K562 (cell line): ENCODE measurements around the gene ARL14EPL. TPM values are rescaled to one million over a fixed set of nuclear protein-coding genes. Genes with fewer than 3 reads are reported as not detected.
A peak's percentile ranks its signal among the peaks of the same experiment; 100 is the strongest.

ENCODE experiments used
- LCOR ChIP-seq: sonication (generic); formaldehyde crosslinking; IDR thresholded peaks from 2 replicates; pipeline ENCODE4 v1.8.0; 2022; ENCODE audit warnings: mild to moderate bottlenecking, missing genetic modification reagents
- NFIC ChIP-seq: fragments of 450-650 bp; IDR thresholded peaks from 2 replicates; pipeline ENCODE4 v1.6.1; 2017; ENCODE audit warnings: mild to moderate bottlenecking, inconsistent platforms
- SMARCE1 ChIP-seq: fragments of 450-650 bp; IDR thresholded peaks from 2 replicates; pipeline ENCODE4 v1.7.1; 2016; ENCODE audit warnings: mild to moderate bottlenecking
- ZNF197 ChIP-seq: fragments of 200-800 bp; sonication (Bioruptor generic); IDR thresholded peaks from 2 replicates; pipeline ENCODE4 v1.6.1; 2016; ENCODE audit warnings: low read depth, missing genetic modification characterization, missing compliant biosample characterization
- polyA plus RNA-seq, 8 experiments: library from polyadenylated mRNA; depleted of rRNA in 4 of 8; stranded (reverse) in 5 of 8; unstranded in 3 of 8; fragments of >200 nt; fragmentation: Nextera tagmentation in 2 of 8; fragmentation: Illumina TruSeq in 1 of 8; extraction: Ambion mirVana in 2 of 8; extraction: Trizol in 1 of 8; gene quantifications; 2 replicates each; pipeline versions ENCODE4 v1.2.1 to v1.2.3, GENCODE V29; 2011 to 2014; ENCODE audit warnings: inconsistent platforms in 1 of 8, missing spikeins in 1 of 8
- total RNA-seq, 7 experiments: library from RNA; depleted of rRNA in 6 of 7; stranded (reverse); fragments of >200 nt in 6 of 7; fragmentation: Illumina TruSeq in 2 of 7; extraction: Trizol in 2 of 7; gene quantifications; 2 replicates each; pipeline versions ENCODE4 v1.2.1 to v1.2.3, GENCODE V29; 2011 to 2021; ENCODE audit warnings: low replicate concordance in 1 of 7
- TF ChIP-seq, protein P1 (sequence below): IDR thresholded peaks from 3 replicates; pipeline ENCODE4 v1.6.1; 2011; ENCODE audit warnings: borderline replicate concordance, mild to moderate bottlenecking, moderate library complexity; ENCODE audit not compliant: insufficient read length; ENCODE audit errors: extremely low read depth
- TF ChIP-seq, protein P2 (sequence below): fragments of 450-650 bp; IDR thresholded peaks from one replicate; pipeline ENCODE4 v1.6.1; 2018; ENCODE audit warnings: mild to moderate bottlenecking, moderate library complexity; ENCODE audit not compliant: partially characterized antibody
- TF ChIP-seq, protein P3 (sequence below): fragments of 450-650 bp; IDR thresholded peaks from 2 replicates; pipeline ENCODE4 v1.6.1; 2017; ENCODE audit warnings: antibody characterized with exemption, mild to moderate bottlenecking
- TF ChIP-seq, protein P4 (sequence below), 2 experiments: fragments of 450-650 bp in 1 of 2; sonication (generic) in 1 of 2; formaldehyde crosslinking; conservative IDR thresholded peaks; 2 replicates each; pipeline versions ENCODE4 v1.4.0 to v1.8.1; 2020 to 2022; ENCODE audit warnings: mild to moderate bottlenecking in 1 of 2, missing genetic modification reagents in 1 of 2
- TF ChIP-seq, protein P5 (sequence below): fragments of 150-350 bp; conservative IDR thresholded peaks from 2 replicates; pipeline ENCODE4 v1.6.1; 2014; ENCODE audit warnings: low read length
- TF ChIP-seq, protein P6 (sequence below), 2 experiments: fragments of 450-650 bp; conservative IDR thresholded peaks; 2 replicates each; pipeline ENCODE4 v1.6.1; 2017; ENCODE audit warnings: mild to moderate bottlenecking in 2 of 2, moderate library complexity in 2 of 2

The ARL14EPL gene
- total and polyA plus RNA-seq, 9 of the 15 experiments (the other 6 are each of a cell fraction or from before 2014, with no cell fraction given): 0.06 to 0.14 (median 0.08) TPM; not detected in 5

DNA sequence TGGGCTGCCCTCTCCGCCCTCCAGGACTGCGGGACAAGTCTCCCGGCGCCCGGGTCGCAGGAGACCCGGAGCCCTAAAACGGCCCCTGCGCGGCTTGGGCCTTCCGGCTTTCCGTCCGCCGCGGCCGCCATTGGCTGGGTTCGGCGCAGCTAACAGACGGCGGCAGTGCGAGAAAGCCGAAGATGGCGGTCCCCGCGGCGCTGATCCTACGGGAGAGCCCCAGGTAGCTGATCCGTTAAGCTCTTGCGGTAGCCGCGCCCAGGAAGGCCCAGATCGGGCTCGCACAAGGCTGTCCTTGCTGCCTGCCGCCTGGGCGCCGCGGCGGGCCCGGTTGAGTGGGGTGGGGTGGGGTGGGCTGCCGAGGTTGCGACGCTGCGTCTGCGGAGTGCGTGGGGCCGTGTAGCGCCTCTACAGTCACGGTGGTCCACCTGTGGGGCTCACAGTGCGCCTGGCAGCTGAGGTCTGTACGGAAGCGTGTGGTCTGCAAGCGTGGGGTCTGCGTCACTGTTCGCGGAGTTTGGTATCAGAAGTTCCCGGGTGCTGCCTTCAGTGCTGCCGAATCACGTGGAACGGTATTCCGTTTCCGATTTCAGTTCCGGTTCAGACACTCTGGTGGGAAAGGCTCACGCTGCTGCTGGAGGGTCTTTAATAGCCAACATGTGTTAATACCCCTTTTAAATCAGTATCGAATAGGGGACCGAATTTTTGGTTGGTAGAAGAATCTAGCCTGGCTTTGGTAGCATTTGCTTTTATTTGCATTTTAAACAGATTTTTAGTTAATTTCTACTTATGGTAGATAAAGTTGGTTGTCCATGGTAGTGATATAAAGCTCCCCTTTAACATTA, 52.8 kb downstream of the ARL14EPL start, which contains the start of gene COMMD10 (continued):
- TF ChIP-seq, protein P1, sequence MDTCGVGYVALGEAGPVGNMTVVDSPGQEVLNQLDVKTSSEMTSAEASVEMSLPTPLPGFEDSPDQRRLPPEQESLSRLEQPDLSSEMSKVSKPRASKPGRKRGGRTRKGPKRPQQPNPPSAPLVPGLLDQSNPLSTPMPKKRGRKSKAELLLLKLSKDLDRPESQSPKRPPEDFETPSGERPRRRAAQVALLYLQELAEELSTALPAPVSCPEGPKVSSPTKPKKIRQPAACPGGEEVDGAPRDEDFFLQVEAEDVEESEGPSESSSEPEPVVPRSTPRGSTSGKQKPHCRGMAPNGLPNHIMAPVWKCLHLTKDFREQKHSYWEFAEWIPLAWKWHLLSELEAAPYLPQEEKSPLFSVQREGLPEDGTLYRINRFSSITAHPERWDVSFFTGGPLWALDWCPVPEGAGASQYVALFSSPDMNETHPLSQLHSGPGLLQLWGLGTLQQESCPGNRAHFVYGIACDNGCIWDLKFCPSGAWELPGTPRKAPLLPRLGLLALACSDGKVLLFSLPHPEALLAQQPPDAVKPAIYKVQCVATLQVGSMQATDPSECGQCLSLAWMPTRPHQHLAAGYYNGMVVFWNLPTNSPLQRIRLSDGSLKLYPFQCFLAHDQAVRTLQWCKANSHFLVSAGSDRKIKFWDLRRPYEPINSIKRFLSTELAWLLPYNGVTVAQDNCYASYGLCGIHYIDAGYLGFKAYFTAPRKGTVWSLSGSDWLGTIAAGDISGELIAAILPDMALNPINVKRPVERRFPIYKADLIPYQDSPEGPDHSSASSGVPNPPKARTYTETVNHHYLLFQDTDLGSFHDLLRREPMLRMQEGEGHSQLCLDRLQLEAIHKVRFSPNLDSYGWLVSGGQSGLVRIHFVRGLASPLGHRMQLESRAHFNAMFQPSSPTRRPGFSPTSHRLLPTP: no peak
- TF ChIP-seq ZNF197 (no peak), SMARCE1 (no peak), LCOR (CRISPR knock-in tag) (peak; percentile 47; the same call in 1 of the 2 replicates), NFIC (no peak; the same call in 1 of the 2 replicates)
- TF ChIP-seq, protein P2, sequence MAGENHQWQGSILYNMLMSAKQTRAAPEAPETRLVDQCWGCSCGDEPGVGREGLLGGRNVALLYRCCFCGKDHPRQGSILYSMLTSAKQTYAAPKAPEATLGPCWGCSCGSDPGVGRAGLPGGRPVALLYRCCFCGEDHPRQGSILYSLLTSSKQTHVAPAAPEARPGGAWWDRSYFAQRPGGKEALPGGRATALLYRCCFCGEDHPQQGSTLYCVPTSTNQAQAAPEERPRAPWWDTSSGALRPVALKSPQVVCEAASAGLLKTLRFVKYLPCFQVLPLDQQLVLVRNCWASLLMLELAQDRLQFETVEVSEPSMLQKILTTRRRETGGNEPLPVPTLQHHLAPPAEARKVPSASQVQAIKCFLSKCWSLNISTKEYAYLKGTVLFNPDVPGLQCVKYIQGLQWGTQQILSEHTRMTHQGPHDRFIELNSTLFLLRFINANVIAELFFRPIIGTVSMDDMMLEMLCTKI: no peak
- TF ChIP-seq, protein P3, sequence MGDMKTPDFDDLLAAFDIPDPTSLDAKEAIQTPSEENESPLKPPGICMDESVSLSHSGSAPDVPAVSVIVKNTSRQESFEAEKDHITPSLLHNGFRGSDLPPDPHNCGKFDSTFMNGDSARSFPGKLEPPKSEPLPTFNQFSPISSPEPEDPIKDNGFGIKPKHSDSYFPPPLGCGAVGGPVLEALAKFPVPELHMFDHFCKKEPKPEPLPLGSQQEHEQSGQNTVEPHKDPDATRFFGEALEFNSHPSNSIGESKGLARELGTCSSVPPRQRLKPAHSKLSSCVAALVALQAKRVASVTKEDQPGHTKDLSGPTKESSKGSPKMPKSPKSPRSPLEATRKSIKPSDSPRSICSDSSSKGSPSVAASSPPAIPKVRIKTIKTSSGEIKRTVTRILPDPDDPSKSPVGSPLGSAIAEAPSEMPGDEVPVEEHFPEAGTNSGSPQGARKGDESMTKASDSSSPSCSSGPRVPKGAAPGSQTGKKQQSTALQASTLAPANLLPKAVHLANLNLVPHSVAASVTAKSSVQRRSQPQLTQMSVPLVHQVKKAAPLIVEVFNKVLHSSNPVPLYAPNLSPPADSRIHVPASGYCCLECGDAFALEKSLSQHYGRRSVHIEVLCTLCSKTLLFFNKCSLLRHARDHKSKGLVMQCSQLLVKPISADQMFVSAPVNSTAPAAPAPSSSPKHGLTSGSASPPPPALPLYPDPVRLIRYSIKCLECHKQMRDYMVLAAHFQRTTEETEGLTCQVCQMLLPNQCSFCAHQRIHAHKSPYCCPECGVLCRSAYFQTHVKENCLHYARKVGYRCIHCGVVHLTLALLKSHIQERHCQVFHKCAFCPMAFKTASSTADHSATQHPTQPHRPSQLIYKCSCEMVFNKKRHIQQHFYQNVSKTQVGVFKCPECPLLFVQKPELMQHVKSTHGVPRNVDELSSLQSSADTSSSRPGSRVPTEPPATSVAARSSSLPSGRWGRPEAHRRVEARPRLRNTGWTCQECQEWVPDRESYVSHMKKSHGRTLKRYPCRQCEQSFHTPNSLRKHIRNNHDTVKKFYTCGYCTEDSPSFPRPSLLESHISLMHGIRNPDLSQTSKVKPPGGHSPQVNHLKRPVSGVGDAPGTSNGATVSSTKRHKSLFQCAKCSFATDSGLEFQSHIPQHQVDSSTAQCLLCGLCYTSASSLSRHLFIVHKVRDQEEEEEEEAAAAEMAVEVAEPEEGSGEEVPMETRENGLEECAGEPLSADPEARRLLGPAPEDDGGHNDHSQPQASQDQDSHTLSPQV: peak; percentile 72; the same call in 1 of the 2 replicates
- TF ChIP-seq, protein P4, sequence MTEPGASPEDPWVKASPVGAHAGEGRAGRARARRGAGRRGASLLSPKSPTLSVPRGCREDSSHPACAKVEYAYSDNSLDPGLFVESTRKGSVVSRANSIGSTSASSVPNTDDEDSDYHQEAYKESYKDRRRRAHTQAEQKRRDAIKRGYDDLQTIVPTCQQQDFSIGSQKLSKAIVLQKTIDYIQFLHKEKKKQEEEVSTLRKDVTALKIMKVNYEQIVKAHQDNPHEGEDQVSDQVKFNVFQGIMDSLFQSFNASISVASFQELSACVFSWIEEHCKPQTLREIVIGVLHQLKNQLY (CRISPR knock-in tag; conservative IDR thresholded peaks at IDR 0.05): no peak
- TF ChIP-seq, protein P5, sequence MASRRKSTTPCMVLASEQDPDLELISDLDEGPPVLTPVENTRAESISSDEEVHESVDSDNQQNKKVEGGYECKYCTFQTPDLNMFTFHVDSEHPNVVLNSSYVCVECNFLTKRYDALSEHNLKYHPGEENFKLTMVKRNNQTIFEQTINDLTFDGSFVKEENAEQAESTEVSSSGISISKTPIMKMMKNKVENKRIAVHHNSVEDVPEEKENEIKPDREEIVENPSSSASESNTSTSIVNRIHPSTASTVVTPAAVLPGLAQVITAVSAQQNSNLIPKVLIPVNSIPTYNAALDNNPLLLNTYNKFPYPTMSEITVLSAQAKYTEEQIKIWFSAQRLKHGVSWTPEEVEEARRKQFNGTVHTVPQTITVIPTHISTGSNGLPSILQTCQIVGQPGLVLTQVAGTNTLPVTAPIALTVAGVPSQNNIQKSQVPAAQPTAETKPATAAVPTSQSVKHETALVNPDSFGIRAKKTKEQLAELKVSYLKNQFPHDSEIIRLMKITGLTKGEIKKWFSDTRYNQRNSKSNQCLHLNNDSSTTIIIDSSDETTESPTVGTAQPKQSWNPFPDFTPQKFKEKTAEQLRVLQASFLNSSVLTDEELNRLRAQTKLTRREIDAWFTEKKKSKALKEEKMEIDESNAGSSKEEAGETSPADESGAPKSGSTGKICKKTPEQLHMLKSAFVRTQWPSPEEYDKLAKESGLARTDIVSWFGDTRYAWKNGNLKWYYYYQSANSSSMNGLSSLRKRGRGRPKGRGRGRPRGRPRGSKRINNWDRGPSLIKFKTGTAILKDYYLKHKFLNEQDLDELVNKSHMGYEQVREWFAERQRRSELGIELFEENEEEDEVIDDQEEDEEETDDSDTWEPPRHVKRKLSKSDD: no peak
- TF ChIP-seq, protein P6, sequence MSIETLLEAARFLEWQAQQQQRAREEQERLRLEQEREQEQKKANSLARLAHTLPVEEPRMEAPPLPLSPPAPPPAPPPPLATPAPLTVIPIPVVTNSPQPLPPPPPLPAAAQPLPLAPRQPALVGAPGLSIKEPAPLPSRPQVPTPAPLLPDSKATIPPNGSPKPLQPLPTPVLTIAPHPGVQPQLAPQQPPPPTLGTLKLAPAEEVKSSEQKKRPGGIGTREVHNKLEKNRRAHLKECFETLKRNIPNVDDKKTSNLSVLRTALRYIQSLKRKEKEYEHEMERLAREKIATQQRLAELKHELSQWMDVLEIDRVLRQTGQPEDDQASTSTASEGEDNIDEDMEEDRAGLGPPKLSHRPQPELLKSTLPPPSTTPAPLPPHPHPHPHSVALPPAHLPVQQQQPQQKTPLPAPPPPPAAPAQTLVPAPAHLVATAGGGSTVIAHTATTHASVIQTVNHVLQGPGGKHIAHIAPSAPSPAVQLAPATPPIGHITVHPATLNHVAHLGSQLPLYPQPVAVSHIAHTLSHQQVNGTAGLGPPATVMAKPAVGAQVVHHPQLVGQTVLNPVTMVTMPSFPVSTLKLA (conservative IDR thresholded peaks at IDR 0.05): peak; percentile 75 to 91
